Epithelial cell of prostate (primary cell): ENCODE results near the gene LCK.
"Not testable (repeated sequence)": the region's sequence is repeated elsewhere in the genome, so short reads cannot be mapped to it uniquely, and the experiment has no call there.

Experiments used
- DNase-seq: peaks from one replicate; pipeline ENCODE4 v3.0.0-alpha.2; 2011; ENCODE audit warnings: low read depth, low spot score
- H3K27ac ChIP-seq: fragments of 450-650 bp; 2 replicates; pipeline ENCODE4 v1.5.1; 2017; ENCODE audit warnings: mild to moderate bottlenecking

Gene LCK

GRCh38 chr1:32239337-32239736 is 11.7 kb upstream of the LCK start:
- H3K27ac ChIP-seq = no peak overlapping the region
- DNase-seq = no peak

- DNase-seq = no peak
Measured at GRCh38 chr1:32239790-32240139, 11.3 kb upstream of the LCK start.

DNA sequence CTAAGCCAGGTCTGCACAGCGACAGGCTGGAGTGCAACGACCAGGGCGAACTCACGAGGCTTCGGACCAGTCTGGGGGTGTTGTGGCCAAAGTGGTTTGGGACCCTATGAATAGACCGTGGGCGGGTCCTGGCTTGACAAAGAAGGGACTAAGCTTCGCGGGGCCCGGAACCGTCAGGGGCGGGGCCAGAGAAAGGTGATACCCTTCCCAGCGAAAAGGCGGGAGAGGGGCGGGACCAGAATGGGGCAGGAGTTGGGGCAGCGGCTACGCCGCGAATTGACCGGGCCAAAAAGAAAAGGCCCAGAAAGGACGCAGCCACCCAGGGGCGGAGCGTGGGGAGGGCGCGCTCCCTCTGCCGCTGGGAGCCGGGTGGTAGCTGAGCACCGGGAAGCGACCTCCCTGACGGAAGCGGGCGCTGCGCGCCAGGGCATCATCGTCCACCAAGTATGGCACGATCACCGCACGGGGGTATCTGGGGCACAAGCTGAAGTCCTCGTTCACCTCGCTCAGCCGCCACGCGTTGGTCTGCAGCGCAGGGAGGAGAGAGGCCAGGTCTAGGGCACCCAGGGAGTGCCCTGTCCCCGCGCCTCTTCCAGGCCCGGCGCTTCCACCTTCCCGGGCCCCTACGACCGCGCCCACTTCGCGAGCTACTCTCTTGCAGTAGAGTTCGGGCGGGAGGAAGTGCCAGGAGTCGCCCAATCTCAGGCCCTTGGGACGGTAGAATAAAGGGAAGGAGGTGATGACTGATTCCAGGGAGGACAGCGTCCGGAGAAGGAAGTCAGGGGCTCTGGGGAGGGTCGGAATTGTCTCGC is 10.7 kb upstream of the LCK start:
- H3K27ac ChIP-seq = no peak overlapping the region
- DNase-seq = no peak

More at GRCh38 chr1:32239790-32240139, 11.3 kb upstream of the LCK start:
- H3K27ac ChIP-seq = no peak overlapping the region

GRCh38 chr1:32241001-32241763 is 9.9 kb upstream of the LCK start:
- no peak for DNase-seq
- H3K27ac ChIP-seq = no peak overlapping the region

GRCh38 chr1:32242341-32242851 is 8.7 kb upstream of the LCK start:
- no peak overlapping the region for H3K27ac ChIP-seq
- DNase-seq = no peak

DNA sequence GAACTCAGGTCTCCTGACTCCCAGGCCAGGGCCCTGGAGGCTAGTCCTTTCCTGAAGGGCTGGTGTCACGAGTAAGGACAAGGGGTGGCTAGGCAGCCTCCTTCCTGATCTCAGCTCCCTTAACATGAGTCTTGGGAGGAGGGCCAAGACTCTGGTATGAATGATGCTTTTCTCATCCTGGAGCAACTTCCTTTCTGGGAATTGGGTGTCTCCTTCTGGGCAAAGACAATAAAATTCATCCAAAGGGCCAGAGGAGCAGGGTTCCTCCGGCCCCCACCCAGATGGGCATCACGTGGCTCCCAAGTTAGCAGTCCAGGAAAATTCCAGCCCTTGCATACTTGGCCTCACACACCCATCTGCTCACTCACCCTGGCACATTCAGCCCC is 4.2 kb upstream of the LCK start, which contains the start of gene FAM167B:
Gene FAM167B (plus strand): TSS at position 335 of the 386 bp plus-strand sequence. CDS start 200 bp downstream, outside the sequence.
- peak within 1 kb of the TSS; percentile 13 for H3K27ac ChIP-seq
- no peak for DNase-seq

GRCh38 chr1:32247452-32247851 is 3.6 kb upstream of the LCK start:
- no peak for DNase-seq
- H3K27ac ChIP-seq = no peak overlapping the region

DNA sequence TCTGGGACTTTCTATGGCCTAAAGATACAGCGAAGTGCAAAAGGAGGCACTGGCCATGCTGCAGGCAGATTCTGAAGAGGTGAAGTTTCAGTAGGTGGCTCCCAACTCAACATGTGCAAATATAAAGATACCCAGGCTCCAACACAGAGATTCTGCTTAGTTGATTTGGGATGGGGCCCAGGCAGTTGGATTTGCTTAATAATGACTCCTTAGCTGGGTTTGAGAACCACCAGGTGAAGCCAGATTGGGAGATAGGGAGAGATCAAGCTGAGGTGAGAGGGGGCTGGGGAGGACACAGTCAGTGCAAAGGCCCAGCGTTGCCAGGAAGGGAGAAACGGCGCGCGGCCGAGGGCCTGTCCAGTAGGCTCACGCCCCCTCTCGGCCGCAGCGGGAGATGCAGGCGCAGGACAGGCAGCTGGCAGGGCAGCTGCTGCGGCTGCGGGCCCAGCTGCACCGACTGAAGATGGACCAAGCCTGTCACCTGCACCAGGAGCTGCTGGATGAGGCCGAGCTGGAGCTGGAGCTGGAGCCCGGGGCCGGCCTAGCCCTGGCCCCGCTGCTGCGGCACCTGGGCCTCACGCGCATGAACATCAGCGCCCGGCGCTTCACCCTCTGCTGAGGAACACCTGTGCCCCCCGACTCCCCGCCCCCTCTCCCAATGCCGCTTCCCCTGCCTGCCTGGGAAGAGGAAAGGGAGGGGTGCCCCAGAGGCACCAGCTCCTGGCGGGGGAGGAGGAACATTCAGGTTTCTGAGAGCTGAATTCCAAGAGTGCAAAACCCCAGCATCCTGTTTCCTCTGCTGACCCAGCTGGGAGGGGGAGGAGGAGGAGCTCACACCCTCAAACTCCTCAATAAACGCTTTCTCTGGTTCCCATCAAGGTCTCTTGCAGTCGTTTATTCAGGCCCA is 2.8 kb upstream of the LCK start:
- DNase-seq = peak; percentile 22
- H3K27ac ChIP-seq = peak overlapping the region; percentile 13

DNA sequence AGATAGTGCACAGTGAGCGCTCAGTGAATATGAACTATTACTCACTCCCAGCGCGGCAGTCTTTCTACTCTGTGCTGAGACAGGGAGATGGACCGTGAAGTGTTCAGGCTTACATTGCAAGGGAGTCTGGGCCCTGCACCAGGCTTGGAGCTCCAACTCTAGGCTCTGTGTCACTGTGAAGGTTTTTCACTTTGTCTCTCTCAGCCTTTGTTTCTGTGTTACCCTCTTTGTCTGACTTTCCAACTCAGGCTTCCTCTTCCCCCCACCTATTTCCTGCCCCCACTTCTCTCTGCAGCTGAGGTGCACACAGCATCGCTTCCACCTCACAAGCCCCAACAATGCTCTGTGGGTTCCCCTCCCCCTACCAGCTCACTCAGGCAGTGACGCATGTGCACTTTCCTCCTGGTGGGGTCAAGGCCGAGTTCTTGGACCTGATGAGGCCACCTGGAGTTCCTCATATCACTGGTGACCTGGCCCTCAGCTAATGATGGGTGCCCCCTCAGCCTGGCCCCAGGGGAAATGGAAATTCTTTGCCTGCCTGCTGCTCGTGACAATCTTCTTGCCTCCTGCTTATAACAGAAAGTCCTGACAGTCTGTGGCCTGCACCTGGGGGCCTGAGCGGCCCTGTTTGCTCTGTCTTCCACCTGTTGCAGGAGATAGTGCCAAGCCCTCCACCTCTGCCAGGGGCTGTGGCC is 1.1 kb upstream of the LCK start:
- H3K27ac ChIP-seq = no peak overlapping the region
- DNase-seq = no peak

- H3K27ac ChIP-seq = no peak overlapping the region
- DNase-seq = no peak
Measured at GRCh38 chr1:32255072-32256071, 4.3 kb downstream of the LCK start.

GRCh38 chr1:32256473-32257226 is 5.6 kb downstream of the LCK start:
- DNase-seq = no peak
- H3K27ac ChIP-seq = no peak overlapping the region

GRCh38 chr1:32257227-32257508 is 6.1 kb downstream of the LCK start:
- DNase-seq = no peak
- no peak overlapping the region for H3K27ac ChIP-seq

DNA sequence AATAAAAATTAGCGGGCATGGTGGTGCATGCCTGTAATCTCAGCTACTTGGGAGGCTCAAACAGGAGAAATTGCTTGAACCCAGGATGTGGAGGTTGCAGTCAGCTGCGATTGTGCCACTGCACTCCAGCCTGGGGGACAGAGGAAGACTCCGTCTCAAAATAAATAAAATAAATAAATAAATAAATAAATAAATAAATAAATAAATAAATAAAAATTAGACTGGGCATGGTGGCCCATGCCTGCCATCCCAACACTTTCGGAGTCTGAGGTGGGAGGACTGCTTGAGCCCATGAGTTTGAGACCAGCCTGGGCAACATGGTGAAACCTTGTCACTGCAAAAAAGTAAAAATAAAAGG is 12.2 kb downstream of the LCK start:
- not testable (repeated sequence) for H3K27ac ChIP-seq, DNase-seq

DNA sequence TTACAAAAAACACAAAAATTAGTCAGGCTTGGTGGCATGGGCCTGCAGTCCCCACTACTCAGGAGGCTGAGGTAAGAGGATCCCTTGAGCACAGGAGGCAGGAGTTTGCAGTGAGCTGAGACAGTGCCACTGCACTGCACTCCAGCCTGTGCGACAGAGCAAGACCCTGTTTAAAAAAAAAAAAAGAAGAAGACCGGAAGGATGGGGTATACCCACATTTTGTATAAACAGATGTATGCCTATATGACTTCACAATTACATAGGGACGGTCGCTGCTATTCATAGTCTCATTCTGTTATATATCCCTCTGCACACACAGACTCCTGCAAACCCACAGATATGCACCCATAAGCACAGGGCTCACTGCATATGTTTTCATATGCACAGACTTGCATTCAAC is 12.7 kb downstream of the LCK start:
- no peak for DNase-seq
- no peak overlapping the region for H3K27ac ChIP-seq

- no peak overlapping the region for H3K27ac ChIP-seq
- no peak for DNase-seq
Measured at GRCh38 chr1:32265846-32266245, 14.8 kb downstream of the LCK start.

- no peak overlapping the region for H3K27ac ChIP-seq
- no peak for DNase-seq
Measured at GRCh38 chr1:32266921-32267591, 16.0 kb downstream of the LCK start.

DNA sequence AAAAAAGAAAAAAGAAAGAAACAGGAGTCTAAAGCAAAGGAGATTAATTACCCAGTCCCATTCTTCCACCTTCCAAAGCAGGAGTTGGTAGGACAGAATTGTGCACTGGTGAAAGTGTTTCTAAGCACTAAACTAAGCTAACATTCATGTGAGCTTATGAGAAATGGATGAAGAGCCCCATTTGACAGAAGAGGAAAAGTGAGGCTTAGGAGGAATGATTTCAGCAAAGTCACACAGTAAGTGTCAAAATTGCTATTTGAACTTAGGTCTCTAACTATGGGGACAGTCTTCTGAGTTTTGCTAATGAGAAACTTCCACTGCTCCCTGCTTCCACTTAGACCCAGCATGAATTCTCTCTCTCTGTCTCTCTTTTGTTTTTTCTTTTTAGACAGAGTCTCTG is 18.7 kb downstream of the LCK start:
- DNase-seq = no peak
- no peak overlapping the region for H3K27ac ChIP-seq
